ENCODE data around the gene KDM5B.

The KDM5B gene

GRCh38 chr1:202711949-202712635 is 96.1 kb downstream of the KDM5B start:
- no peak for DNase-seq (ENCODE audit: low spot score)

GRCh38 chr1:202710070-202711045 is 97.9 kb downstream of the KDM5B start, which contains the start of gene SYT2:
SYT2 (minus strand) TSS chr1:202710454; CDS start chr1:202605772, 104,682 bp downstream.
- no peak for DNase-seq (ENCODE audit: low spot score)

DNA sequence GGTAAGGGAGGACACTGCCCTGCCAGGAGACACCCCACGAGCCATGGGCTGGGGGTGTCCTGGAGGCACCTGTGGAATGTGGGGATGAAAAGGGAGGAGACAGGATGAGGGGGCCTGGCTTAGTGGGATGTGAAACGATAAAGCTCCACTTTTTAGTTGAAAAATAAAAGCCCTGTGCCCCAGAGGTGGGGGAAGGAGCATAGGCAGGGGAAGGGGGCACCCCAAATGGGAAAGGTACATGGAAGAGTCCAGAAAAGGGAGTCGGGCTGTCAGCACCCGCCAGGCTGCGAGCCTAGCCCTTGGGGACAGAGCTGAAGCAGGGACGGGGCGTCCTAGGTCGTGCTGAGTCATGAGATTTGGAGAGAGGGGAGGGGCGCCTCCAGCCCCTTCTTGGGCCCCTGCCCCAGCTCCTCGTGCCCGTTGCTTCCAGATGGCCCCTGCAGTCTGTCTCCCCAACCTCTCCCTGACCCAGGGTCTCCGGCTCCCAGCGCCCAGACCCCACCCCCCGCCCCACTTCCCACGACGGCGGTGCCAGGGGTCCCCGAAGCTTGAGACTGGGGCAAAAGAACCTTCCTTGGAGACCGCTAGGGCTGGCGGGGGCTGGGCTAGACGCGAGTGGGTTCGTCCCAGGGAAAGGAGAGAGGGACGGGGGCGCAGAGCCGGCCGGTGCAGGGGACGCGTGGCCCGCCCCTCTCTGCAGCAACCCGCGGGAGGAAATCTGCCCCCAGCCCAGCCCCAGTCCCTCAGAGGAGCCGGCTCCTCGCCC is 98.8 kb downstream of the KDM5B start:
- DNase-seq (ENCODE audit: low spot score) = no peak

- no peak for DNase-seq (ENCODE audit: low spot score)
These were observed 99.6 kb downstream of the KDM5B start for GRCh38 chr1:202708456-202709275.

GRCh38 chr1:202706851-202707250 is 101.4 kb downstream of the KDM5B start:
- DNase-seq (ENCODE audit: low spot score) = no peak

DNA sequence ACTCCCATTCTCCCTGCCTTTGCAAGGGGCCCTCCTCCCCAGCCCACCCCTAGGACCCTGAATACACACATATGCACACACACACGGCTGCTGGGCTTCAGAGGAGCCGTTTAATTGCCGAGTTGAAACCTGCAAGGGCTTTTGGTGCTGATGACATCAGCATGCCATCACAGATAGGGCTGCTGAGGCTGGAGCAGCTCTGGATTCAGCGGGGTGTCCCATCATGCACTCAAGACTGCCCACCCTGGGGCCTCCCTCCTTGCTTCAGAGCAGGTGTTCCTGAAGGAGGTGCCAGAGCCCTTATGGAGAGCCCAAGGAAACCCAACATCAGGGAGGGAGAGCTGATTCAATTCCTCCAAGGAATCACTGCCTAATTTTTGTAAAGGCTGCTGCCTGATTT is 103.6 kb downstream of the KDM5B start:
- no peak for DNase-seq (ENCODE audit: low spot score)

GRCh38 chr1:202703191-202703590 is 105.0 kb downstream of the KDM5B start:
- DNase-seq (ENCODE audit: low spot score) = no peak

DNA sequence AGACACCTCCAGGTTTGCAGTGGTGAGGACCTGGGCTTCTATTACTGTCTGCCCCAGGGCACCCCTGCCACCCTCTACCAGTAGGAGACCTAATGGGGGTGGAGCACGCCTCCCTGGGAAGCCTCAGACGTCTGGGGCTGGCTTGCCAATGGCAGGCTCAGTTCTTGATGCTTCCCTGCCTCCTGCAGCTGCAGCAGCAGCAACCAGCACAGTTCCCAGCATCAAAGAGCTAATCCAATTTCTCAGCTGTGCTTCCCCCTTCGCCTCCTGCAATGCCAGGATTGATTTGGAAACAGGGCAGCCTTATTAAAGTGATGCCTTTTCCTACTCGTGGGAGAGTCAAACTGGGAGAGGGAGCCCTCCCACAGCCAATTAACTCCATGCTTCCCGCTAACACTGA is 106.1 kb downstream of the KDM5B start:
- no peak for DNase-seq (ENCODE audit: low spot score)

DNA sequence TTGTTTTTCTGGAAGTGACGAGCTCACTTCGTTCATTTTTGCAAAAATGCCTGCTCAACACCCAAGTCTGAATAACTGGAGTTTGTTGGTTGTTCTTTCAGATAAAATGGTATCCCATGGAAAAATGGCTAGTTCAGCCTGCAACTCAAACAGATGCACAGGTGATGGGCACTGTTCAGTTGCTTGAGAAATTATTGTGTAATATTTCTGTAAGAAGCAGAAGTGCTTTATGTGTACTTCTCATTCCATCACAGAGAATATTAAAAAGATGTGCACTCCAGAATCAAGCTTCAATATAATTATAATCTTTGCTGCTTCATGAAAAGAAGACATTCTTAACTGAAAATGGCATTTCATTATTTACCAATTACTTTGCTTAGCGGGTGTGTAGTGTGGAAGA is 107.0 kb downstream of the KDM5B start:
- no peak for DNase-seq (ENCODE audit: low spot score)

- no peak for DNase-seq (ENCODE audit: low spot score)
These were observed 108.2 kb downstream of the KDM5B start for GRCh38 chr1:202700061-202700460.

DNA sequence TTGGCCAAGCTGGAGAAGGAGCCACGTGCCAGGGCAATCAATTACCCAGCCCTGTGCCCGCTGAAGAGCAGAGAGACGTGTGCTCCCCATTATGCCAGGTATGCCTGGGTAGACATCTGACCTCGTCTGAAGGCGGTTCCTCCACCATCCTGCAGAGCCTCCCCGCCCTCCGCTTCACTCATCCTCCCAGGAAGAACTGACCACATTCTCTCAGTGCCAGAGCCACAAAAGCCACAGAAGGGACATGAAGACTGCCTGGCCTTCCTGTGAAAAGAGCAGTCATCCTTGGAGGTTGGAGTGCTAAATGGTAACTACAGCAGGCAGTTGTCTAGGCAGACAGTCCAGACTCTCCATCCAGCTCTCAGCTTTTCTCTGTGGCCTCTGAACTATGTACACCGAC is 109.9 kb downstream of the KDM5B start:
- no peak for DNase-seq (ENCODE audit: low spot score)

- no peak for DNase-seq (ENCODE audit: low spot score)
These were observed 111.2 kb downstream of the KDM5B start for GRCh38 chr1:202697038-202697437.

- DNase-seq (ENCODE audit: low spot score) = no peak
These were observed 113.9 kb downstream of the KDM5B start for GRCh38 chr1:202694314-202694713.

DNA sequence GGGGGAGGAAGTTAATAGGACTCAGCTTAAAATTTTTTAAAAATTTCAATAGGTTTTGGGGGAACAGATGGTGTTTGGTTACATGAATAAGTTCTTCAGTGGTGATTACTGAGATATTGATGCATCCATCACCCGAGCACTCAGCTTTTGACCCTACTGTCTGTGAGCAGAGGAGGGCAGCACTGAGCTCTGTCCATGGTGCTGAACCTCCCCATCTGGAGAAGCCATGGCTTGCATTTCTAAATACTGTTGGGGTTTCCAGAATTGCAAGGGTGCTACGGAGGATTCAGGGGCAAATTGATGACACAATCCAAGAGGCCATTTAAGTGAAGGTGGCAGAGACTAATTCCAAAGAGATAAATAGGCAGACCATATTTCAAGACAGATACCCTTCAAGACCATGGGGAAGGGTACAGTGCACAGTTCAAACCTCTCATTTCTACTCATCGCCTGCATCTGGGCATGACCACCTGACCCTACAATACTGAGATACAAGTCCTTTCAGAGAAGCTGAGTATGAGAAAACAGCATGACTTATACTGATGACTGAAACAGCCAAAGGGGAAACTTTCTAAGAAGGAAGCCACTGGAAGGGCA is 115.2 kb downstream of the KDM5B start:
- DNase-seq (ENCODE audit: low spot score) = peak; percentile 77

GRCh38 chr1:202691816-202692215 is 116.4 kb downstream of the KDM5B start:
- no peak for DNase-seq (ENCODE audit: low spot score)

DNA sequence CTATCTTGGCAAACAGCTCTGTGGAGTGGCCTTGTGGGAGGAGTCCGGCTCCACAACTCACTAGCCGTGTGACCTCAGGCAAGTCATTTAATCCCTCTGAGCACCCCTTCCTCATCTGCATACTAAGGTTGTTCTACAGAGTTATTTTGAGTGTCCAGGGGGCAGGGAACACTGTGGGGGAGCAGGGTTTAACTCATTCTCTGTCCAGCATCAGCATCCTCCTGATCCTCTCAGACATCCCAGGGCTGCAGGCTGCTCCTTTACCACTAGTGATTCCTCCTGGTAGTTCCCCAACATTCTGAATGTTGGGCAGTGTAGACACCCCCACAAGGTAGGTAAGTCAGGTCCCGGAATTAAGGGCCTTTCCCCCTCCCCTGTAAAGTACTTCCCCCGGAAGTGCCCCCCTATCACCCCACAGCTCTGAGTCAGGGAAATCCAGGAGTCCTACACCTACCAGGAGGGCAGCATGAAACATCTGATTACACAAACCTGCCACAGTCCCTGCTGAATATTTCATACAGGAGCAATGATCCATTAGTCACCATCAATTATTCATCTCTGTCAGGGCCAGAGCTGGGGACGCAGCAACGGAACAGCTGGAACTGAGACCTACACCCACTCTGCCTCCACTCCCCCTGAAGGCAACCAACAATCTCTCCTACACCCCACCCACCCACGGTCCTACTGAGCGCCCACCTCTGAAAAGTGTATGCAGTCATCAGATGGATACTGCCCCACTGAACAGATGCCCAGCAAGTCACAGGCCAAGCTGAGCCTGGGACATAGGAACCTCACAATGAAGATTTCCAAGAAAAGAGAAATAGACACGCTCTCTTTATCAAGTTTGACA is 118.5 kb downstream of the KDM5B start:
- no peak for DNase-seq (ENCODE audit: low spot score)

- no peak for DNase-seq (ENCODE audit: low spot score)
These were observed 119.1 kb downstream of the KDM5B start for GRCh38 chr1:202689082-202689481.

GRCh38 chr1:202688401-202688800 is 119.8 kb downstream of the KDM5B start:
- no peak for DNase-seq (ENCODE audit: low spot score)

DNA sequence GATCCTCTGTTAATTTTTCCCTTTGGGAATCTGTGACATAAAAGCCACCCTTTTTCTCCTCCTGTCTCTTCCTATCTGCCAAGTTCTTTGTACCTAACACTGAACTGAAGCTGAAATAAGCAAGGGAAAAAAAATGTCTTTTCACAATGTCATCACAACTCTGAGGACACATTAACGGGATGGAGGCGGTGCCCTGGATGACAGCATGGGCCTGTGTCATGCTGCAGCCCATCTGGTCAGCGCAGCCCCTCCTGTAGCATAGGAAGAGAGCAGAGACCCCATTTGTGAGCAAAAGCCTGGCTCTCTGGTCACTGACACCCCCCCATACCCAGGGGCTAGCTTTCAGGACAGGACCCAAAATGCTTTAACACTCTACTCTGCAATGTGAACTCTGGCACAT is 120.4 kb downstream of the KDM5B start:
- DNase-seq (ENCODE audit: low spot score) = no peak

DNA sequence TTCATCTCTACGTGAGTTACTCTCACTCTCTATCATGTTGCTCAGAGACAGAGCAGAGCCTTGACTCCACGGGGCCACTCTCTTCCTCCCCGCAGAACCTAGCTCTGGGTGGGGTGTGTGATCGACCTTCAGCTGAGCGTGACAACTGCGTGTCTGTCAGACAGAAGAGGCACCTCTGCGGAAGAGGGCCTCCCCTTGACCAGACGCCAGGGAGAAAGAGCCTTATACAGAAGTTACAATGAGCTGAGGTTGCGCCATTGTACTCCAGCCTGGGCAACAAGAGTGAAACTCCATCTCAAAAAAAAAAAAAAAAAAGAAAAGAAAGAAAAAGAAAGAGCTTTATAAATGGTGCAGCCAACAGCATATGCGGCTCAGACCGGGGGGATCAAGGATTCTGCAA is 120.9 kb downstream of the KDM5B start:
- no peak for DNase-seq (ENCODE audit: low spot score)
